ENCODE measurements around the gene DBX1. TPM values are rescaled to one million over a fixed set of nuclear protein-coding genes. Genes with fewer than 3 reads are reported as not detected.

The DBX1 gene
- total RNA-seq, 1 experiment from 2014 or later, result 0.15 TPM

DNA sequence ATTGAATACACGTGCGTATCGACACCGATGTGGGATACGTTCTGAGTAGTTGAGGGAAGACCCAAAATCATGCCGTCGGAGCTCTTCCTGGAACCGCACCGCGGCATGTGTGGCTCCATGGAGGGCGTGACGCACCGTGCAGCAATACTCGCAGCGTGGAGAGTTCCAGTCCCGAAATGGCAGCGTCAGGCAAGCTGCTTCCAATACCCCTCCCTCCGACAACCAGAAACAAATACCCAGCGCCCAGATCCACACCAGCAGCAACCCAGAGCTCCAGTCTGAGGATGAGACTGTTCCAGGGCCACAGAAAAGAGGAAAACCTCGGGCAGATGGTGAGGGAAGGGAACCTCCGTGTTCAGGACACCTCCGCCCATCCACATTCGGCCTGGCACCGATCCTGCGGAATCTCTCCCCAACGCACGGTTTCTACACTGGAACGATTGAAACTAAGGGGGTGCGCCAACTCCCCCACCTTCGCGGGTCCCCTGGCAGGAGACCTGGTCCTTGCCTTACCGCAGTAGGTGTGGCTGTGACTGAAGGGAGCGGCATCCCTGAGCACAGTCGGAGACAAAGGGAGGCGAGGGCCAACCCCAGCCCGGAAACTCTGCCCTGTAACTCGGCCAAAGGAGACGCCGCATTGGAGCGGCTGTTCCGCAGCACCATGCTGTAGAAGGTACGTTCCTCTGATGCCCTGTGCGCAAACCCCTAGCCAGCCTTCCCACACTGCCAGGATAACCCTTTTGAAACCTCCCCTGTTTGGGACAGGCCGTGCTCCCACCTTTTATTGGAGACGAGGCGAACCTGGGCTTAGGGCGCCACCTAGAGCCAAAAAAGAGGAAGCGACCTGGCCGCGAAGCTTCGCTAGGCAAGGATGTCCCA, 28.2 kb downstream of the DBX1 start:
- Histone ChIP-seq H2BK20ac (ENCODE audit: low read depth, low read length, poor library complexity, severe bottlenecking) (no peak overlapping the region), H3K4me2 (ENCODE audit: insufficient read depth, insufficient read length, low read length) (peak overlapping the region; percentile 63), H3K14ac (ENCODE audit: insufficient read depth, low read length) (peak overlapping the region; percentile 33; the same call in 1 of the 2 replicates), H3K4ac (ENCODE audit: low read depth, low read length) (no peak overlapping the region), H2BK120ac (ENCODE audit: low read depth, low read length, poor library complexity, severe bottlenecking) (no peak overlapping the region), H2BK5ac (ENCODE audit: insufficient read length, low read length) (no peak overlapping the region), H3K79me1 (ENCODE audit: insufficient read depth, low read depth, low read length, poor library complexity, severe bottlenecking) (no peaks in the 10 kb centered on the region), H4K91ac (ENCODE audit: insufficient read length, low read depth, low read length) (no peak overlapping the region), H3K56ac (ENCODE audit: insufficient read length, low read depth, low read length) (no peak overlapping the region), H4K20me1 (ENCODE audit: control insufficient read depth, insufficient read depth, insufficient read length) (no peaks in the 10 kb centered on the region), H3K9me3 (ENCODE audit: control insufficient read depth, low read depth, low read length) (no peaks in the 10 kb centered on the region), H3K27ac (ENCODE audit: insufficient read length, low read depth, low read length) (no peak overlapping the region), H3T11ph (ENCODE audit: low read length) (no peak overlapping the region), H3K9ac (ENCODE audit: extremely low read depth, insufficient read length, low read length) (peak overlapping the region; percentile 9), H2BK12ac (ENCODE audit: insufficient read length, low read depth, low read length) (no peak overlapping the region), H3K23me2 (ENCODE audit: insufficient read length, low read depth, low read length, poor library complexity, severe bottlenecking) (peaks cover 7% of the 10 kb centered on the region), H4K8ac (replicated peaks; ENCODE audit: insufficient read length, low read depth, low read length) (no peak overlapping the region), H3K4me1 (ENCODE audit: insufficient read depth, low read length) (no peaks in the 10 kb centered on the region), H3K27me3 (ENCODE audit: insufficient read depth, low read length) (peaks cover 8% of the 10 kb centered on the region; the same call in 1 of the 2 replicates), H3K18ac (ENCODE audit: insufficient read length, low read depth, low read length) (peak overlapping the region; percentile 61), H2AFZ (ENCODE audit: low read length) (peak overlapping the region; percentile 49), H2BK15ac (ENCODE audit: low read depth, low read length) (no peak overlapping the region), H3K79me2 (ENCODE audit: insufficient read depth, low read length) (no peaks in the 10 kb centered on the region), H3K23ac (ENCODE audit: insufficient read length, low read depth, low read length) (no peak overlapping the region), H2AK5ac (ENCODE audit: insufficient read length, low read length) (no peak overlapping the region), H4K5ac (ENCODE audit: insufficient read length, low read depth, low read length) (no peak overlapping the region)
- H3K27me3 Mint-ChIP-seq (ENCODE audit: low read depth), result peaks cover 42% of the 10 kb centered on the region
- no CpG with 5 or more reads among the region's 51 CpGs for WGBS (ENCODE audit: extremely low coverage, insufficient read length, low lambda C conversion rate)
- H3K4me1 Mint-ChIP-seq, result peaks cover 14 to 15% of the 10 kb centered on the region in 2 experiments
- peak; percentile 80 for DNase-seq
- peak overlapping the region; percentile 58 to 64; a peak in 4 of 5 replicates for H3K4me3 Mint-ChIP-seq
- H3K36me3 Mint-ChIP-seq (ENCODE audit: insufficient read depth in 1 of 3, low read depth in 3 of 3), result no peaks in the 10 kb centered on the region
- no peak overlapping the region for H3K27ac Mint-ChIP-seq
- H3K9me3 Mint-ChIP-seq, result no peaks in the 10 kb centered on the region
- TF ChIP-seq, protein P1, sequence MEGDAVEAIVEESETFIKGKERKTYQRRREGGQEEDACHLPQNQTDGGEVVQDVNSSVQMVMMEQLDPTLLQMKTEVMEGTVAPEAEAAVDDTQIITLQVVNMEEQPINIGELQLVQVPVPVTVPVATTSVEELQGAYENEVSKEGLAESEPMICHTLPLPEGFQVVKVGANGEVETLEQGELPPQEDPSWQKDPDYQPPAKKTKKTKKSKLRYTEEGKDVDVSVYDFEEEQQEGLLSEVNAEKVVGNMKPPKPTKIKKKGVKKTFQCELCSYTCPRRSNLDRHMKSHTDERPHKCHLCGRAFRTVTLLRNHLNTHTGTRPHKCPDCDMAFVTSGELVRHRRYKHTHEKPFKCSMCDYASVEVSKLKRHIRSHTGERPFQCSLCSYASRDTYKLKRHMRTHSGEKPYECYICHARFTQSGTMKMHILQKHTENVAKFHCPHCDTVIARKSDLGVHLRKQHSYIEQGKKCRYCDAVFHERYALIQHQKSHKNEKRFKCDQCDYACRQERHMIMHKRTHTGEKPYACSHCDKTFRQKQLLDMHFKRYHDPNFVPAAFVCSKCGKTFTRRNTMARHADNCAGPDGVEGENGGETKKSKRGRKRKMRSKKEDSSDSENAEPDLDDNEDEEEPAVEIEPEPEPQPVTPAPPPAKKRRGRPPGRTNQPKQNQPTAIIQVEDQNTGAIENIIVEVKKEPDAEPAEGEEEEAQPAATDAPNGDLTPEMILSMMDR (conservative IDR thresholded peaks at IDR 0.05), result peak; percentile 91
